PC-3 (cell line): ENCODE measurements around the gene C1QTNF12. TPM values are rescaled to one million over a fixed set of nuclear protein-coding genes. Genes with fewer than 3 reads are reported as not detected.

Experiments used
- ATAC-seq: fragments of 200-7000 bp; cut with Tn5 transposase; 2 replicates; pipeline ENCODE4 v1.9.1; 2020; ENCODE audit warnings: mild to moderate bottlenecking, moderate library complexity
- BruUV-seq: library from RNA; stranded (reverse); fragments of 400-500 nt; replicated peaks from 2 replicates; lab custom pipeline; 2021; lab: Mats Ljungman, UMichigan
- CTCF ChIA-PET: fragments of 300-600 bp; sonication (Branson Sonifier 250); formaldehyde crosslinking; loops from one replicate; lab custom pipeline; 2022; ENCODE audit warnings: antibody characterized with exemption; lab: Charles Lee
- POLR2A ChIA-PET: fragments of 300-600 bp; sonication (Branson Sonifier 250); formaldehyde crosslinking; loops from one replicate; lab custom pipeline; 2022; ENCODE audit warnings: antibody characterized with exemption; ENCODE audit not compliant: unreplicated experiment; lab: Charles Lee
- DNase-seq: peaks from one replicate; pipeline ENCODE4 v3.0.0-alpha.2; 2015
- H2AFZ ChIP-seq: fragments of 300-600 bp; sonication (generic); 2 replicates; pipeline ENCODE4 v1.6.0; 2016; ENCODE audit warnings: antibody characterized with exemption, low read length
- H3F3A ChIP-seq: fragments of 300-600 bp; sonication (generic); one replicate; pipeline ENCODE4 v1.6.0; 2017; ENCODE audit warnings: antibody characterized with exemption, low read length, control low read depth, mild to moderate bottlenecking; ENCODE audit not compliant: unreplicated experiment
- H3K27ac ChIP-seq: fragments of 300-600 bp; sonication (generic); 2 replicates; pipeline ENCODE4 v1.5.1; 2016; ENCODE audit warnings: mild to moderate bottlenecking, low read length
- H3K27me3 ChIP-seq: fragments of 300-600 bp; sonication (generic); 2 replicates; pipeline ENCODE4 v1.6.1; 2016; ENCODE audit warnings: low read length, mixed read lengths
- H3K36me3 ChIP-seq: fragments of 300-600 bp; sonication (generic); 2 replicates; pipeline ENCODE4 v1.6.1; 2016; ENCODE audit warnings: low read depth, mixed run types, low read length, mixed read lengths
- H3K4me1 ChIP-seq: fragments of 300-600 bp; sonication (generic); 2 replicates; pipeline ENCODE4 v1.5.1; 2016; ENCODE audit warnings: low read length; ENCODE audit not compliant: insufficient read depth
- H3K4me2 ChIP-seq: fragments of 300-600 bp; sonication (generic); 2 replicates; pipeline ENCODE4 v1.6.0; 2016; ENCODE audit warnings: low read length
- H3K4me3 ChIP-seq: fragments of 300-600 bp; sonication (generic); 2 replicates; pipeline ENCODE4 v1.5.1; 2016; ENCODE audit warnings: mild to moderate bottlenecking, low read length, mixed read lengths
- H3K79me2 ChIP-seq: fragments of 300-600 bp; sonication (generic); 2 replicates; pipeline ENCODE4 v1.6.1; 2017; ENCODE audit warnings: low read length, mixed read lengths
- H3K9ac ChIP-seq: fragments of 300-600 bp; sonication (generic); 2 replicates; pipeline ENCODE4 v1.6.0; 2016; ENCODE audit warnings: mild to moderate bottlenecking, low read length
- H3K9me2 ChIP-seq: fragments of 300-600 bp; sonication (generic); replicated peaks from 2 replicates; pipeline ENCODE4 v1.6.1; 2016; ENCODE audit warnings: mixed run types, low read length, mixed read lengths
- H3K9me3 ChIP-seq: fragments of 300-600 bp; sonication (generic); 2 replicates; pipeline ENCODE4 v1.6.1; 2016; ENCODE audit warnings: low read length, mixed read lengths
- H4K20me1 ChIP-seq: fragments of 300-600 bp; sonication (generic); 2 replicates; pipeline ENCODE4 v1.6.1; 2016; ENCODE audit warnings: low read length, mixed read lengths
- EZH2 ChIP-seq: fragments of 300-600 bp; sonication (generic); IDR thresholded peaks from one replicate; pipeline ENCODE4 v1.6.1; 2017; ENCODE audit warnings: antibody characterized with exemption, mild to moderate bottlenecking, low read length; ENCODE audit not compliant: unreplicated experiment
- EZH2phosphoT487 ChIP-seq: fragments of 300-600 bp; sonication (generic); IDR thresholded peaks from 2 replicates; pipeline ENCODE4 v1.6.1; 2018; ENCODE audit warnings: mild to moderate bottlenecking, antibody characterized with exemption, low read length, borderline replicate concordance
- intact Hi-C: fragments of 100-400 bp; cut with micrococcal nuclease; formaldehyde crosslinking; loops from 2 replicates; pipeline ENCODE4 v1.9.0; 2023
- total RNA-seq: library from RNA; depleted of rRNA; stranded (reverse); fragments of >200 nt; gene quantifications from 2 replicates; pipeline ENCODE4 v1.2.3, GENCODE V29; 2014
- TF ChIP-seq, protein P1 (sequence below): fragments of 300-600 bp; sonication (generic); conservative IDR thresholded peaks from 2 replicates; pipeline ENCODE4 v1.5.1; 2017; ENCODE audit warnings: antibody characterized with exemption, low read depth, mild to moderate bottlenecking, low read length

Gene C1QTNF12
- total RNA-seq, 1 experiment from 2014 or later: 3.9 TPM

DNA sequence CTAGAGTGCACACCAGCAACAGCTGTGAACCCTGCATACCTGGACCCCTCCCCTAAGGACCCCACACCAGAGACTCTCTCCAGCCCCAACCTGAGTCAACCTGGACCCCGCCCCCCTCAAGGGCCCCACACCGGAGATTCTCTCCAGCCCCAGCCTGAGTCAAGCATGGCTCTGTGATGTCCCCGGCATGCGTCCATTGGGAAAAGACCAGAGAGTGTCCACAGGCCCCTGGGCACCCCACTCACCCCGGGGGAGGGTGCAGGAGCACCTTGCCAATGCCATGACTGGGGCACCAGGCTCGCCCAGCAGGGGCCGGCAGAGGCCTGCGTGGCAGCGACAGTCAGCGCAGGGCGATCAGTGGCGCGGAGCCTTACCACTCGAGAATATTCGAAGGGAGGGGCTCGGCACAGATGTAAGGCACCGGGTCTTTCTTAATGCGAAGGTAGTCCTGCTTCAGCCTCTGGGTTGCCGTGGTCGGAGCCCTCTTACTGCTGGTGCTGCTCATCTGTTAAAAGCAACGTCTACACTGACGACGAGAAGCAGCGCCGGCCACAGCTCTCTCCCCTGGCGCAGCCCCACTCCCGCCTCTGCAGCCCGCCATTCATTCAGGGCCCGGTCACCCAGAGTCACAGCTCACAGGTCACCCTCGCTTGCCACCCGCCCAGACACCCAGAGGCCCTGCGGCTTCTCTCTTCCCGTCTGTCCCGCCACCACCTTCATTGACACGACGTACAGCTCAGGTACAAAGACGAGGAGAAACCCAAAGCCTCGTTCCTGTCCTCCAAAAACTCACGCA, 21.2 kb upstream of the C1QTNF12 start:
- no TSS peak for BruUV-seq

DNA sequence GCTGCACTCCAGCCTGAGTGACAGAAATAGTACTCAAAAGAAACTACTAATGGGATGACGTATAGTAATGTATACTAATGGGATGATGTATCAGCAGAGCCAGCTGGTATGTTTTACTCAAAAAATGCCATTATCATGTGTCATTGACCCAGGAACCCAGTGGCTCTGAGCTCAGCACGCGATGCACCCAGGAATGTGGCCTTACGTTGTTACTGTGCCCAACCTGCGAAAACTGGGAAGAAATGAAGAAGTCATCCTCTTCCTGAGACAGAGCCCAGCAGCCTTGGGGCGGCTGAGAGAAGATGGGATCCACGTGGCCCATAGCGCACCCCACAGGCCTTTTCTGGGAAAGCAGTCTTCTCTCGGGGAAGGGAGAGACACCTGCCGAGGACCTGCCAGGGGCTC, 18.3 kb upstream of the C1QTNF12 start:
- no peaks in the 10 kb centered on the region for H4K20me1 ChIP-seq
- peak overlapping the region; percentile 67 for H3K9ac ChIP-seq
- H3K9me3 ChIP-seq: no peaks in the 10 kb centered on the region
- no peak overlapping the region for H3K4me3 ChIP-seq
- H3K27me3 ChIP-seq: no peaks in the 10 kb centered on the region
- intact Hi-C loops: loop anchor here (1.0 to 2.0 kb wide), 3 partner anchors 26 to 143 kb away; no protein-coding TSS in a partner anchor
- peak overlapping the region; percentile 65 for H3K4me2 ChIP-seq
- peaks cover 23% of the 10 kb centered on the region for H3K4me1 ChIP-seq
- no peaks in the 10 kb centered on the region for H3F3A ChIP-seq
- POLR2A ChIA-PET: interaction anchor here (0.5 kb wide), 1 partner anchor 17 kb away, joined by 4 read pairs; no protein-coding TSS in a partner anchor
- no peak for TF ChIP-seq EZH2
- TF ChIP-seq, protein P1, sequence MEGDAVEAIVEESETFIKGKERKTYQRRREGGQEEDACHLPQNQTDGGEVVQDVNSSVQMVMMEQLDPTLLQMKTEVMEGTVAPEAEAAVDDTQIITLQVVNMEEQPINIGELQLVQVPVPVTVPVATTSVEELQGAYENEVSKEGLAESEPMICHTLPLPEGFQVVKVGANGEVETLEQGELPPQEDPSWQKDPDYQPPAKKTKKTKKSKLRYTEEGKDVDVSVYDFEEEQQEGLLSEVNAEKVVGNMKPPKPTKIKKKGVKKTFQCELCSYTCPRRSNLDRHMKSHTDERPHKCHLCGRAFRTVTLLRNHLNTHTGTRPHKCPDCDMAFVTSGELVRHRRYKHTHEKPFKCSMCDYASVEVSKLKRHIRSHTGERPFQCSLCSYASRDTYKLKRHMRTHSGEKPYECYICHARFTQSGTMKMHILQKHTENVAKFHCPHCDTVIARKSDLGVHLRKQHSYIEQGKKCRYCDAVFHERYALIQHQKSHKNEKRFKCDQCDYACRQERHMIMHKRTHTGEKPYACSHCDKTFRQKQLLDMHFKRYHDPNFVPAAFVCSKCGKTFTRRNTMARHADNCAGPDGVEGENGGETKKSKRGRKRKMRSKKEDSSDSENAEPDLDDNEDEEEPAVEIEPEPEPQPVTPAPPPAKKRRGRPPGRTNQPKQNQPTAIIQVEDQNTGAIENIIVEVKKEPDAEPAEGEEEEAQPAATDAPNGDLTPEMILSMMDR: peak; percentile 94
- DNase-seq (peak; percentile 100), ATAC-seq (peak; percentile 96)
- peak overlapping the region; percentile 92 for H3K27ac ChIP-seq
- H3K36me3 ChIP-seq: peaks cover 63% of the 10 kb centered on the region
- H3K79me2 ChIP-seq: peaks cover 76% of the 10 kb centered on the region
- no peak overlapping the region for H2AFZ ChIP-seq
- H3K9me2 ChIP-seq: no peaks in the 10 kb centered on the region
- CTCF ChIA-PET: interaction anchor here (0.6 to 1.0 kb wide), 5 partner anchors 14 to 142 kb away, joined by 3 to 6 read pairs (median 4); no protein-coding TSS in a partner anchor
- BruUV-seq: no TSS peak

More for the DNA sequence above, 21.2 kb upstream of the C1QTNF12 start:
- intact Hi-C loops: no loop called here
- Histone ChIP-seq H3K4me3 (no peak overlapping the region), H3K9me3 (no peaks in the 10 kb centered on the region), H3K4me1 (peaks cover 40% of the 10 kb centered on the region), H3K4me2 (no peak overlapping the region), H3K9ac (no peak overlapping the region), H3K36me3 (peaks cover 52% of the 10 kb centered on the region), H3F3A (peaks cover 3% of the 10 kb centered on the region), H3K79me2 (peaks cover 80% of the 10 kb centered on the region), H4K20me1 (peaks cover 12% of the 10 kb centered on the region), H3K27ac (no peak overlapping the region), H2AFZ (no peak overlapping the region), H3K9me2 (no peaks in the 10 kb centered on the region), H3K27me3 (no peaks in the 10 kb centered on the region)
- POLR2A ChIA-PET: no interaction called here
- TF ChIP-seq EZH2 (no peak), EZH2phosphoT487 (no peak)
- TF ChIP-seq, protein P1: no peak
- DNase-seq (no peak), ATAC-seq (no peak)
- CTCF ChIA-PET: no interaction called here
